Measurements from ENCODE around the gene UBR4. TPM values are rescaled to one million over a fixed set of nuclear protein-coding genes. Genes with fewer than 3 reads are reported as not detected.

UBR4 gene
- total RNA-seq, 2 experiments from 2014 or later: 117 to 125 TPM

GRCh38 chr1:19202396-19202795, 7.7 kb downstream of the UBR4 start:
- Mint-ChIP-seq H3K4me1 (ENCODE audit: low read depth) (peaks cover 39% of the 10 kb centered on the region), H3K36me3 (ENCODE audit: low read depth) (peaks cover 38% of the 10 kb centered on the region), H3K27me3 (ENCODE audit: low read depth) (no peaks in the 10 kb centered on the region), H3K27ac (no peak overlapping the region), H3K9me3 (ENCODE audit: insufficient read depth) (no peaks in the 10 kb centered on the region), H3K4me3 (no peak overlapping the region)
- ChIA-PET POLR2A (interaction anchor here (0.9 kb wide), 1 partner anchor 9 kb away, joined by 3 read pairs; no protein-coding TSS in a partner anchor), CTCF (interaction anchor here (1.3 kb wide), 1 partner anchor 154 kb away, joined by 3 read pairs; no protein-coding TSS in a partner anchor)
- DNase-seq (no peak), ATAC-seq (no peak)

GRCh38 chr1:19199969-19200604, 10.0 kb downstream of the UBR4 start:
- H3K27ac Mint-ChIP-seq: no peak overlapping the region
- ChIA-PET POLR2A (interaction anchor here (0.7 to 1.2 kb wide), 2 partner anchors 12 to 243 kb away, joined by 3 read pairs; no protein-coding TSS in a partner anchor), CTCF (interaction anchor here (1.3 kb wide), 1 partner anchor 20 kb away, joined by 10 read pairs; no protein-coding TSS in a partner anchor)
- H3K9me3 Mint-ChIP-seq (ENCODE audit: insufficient read depth): no peaks in the 10 kb centered on the region
- no peak overlapping the region for H3K4me3 Mint-ChIP-seq
- ATAC-seq (no peak), DNase-seq (no peak)
- H3K36me3 Mint-ChIP-seq (ENCODE audit: low read depth): peaks cover 48% of the 10 kb centered on the region
- H3K27me3 Mint-ChIP-seq (ENCODE audit: low read depth): no peaks in the 10 kb centered on the region
- H3K4me1 Mint-ChIP-seq (ENCODE audit: low read depth): peaks cover 23% of the 10 kb centered on the region

- no peaks in the 10 kb centered on the region for H3K27me3 Mint-ChIP-seq (ENCODE audit: low read depth)
- ATAC-seq (no peak), DNase-seq (no peak)
- POLR2A ChIA-PET: no interaction called here
- H3K27ac Mint-ChIP-seq: no peak overlapping the region
- no peaks in the 10 kb centered on the region for H3K9me3 Mint-ChIP-seq (ENCODE audit: insufficient read depth)
- peaks cover 16% of the 10 kb centered on the region for H3K4me1 Mint-ChIP-seq (ENCODE audit: low read depth)
- H3K4me3 Mint-ChIP-seq: no peak overlapping the region
- peaks cover 48% of the 10 kb centered on the region for H3K36me3 Mint-ChIP-seq (ENCODE audit: low read depth)
- CTCF ChIA-PET: interaction anchor here (1.3 to 2.0 kb wide), 2 partner anchors 9 to 20 kb away, joined by 7 to 10 read pairs; no protein-coding TSS in a partner anchor
Measured at GRCh38 chr1:19199329-19199968, 10.6 kb downstream of the UBR4 start.

- CTCF ChIA-PET: interaction anchor here (2.0 kb wide), 1 partner anchor 9 kb away, joined by 7 read pairs; no protein-coding TSS in a partner anchor
- Mint-ChIP-seq H3K27me3 (ENCODE audit: low read depth) (no peaks in the 10 kb centered on the region), H3K36me3 (ENCODE audit: low read depth) (peaks cover 48% of the 10 kb centered on the region), H3K4me1 (ENCODE audit: low read depth) (peaks cover 14% of the 10 kb centered on the region), H3K9me3 (ENCODE audit: insufficient read depth) (no peaks in the 10 kb centered on the region), H3K27ac (no peak overlapping the region), H3K4me3 (no peak overlapping the region)
- no peak for DNase-seq
- POLR2A ChIA-PET: no interaction called here
- no peak for ATAC-seq
Measured at GRCh38 chr1:19198820-19199219, 11.2 kb downstream of the UBR4 start.

- Mint-ChIP-seq H3K4me1 (ENCODE audit: low read depth) (peaks cover 11% of the 10 kb centered on the region), H3K27ac (no peak overlapping the region), H3K4me3 (no peak overlapping the region), H3K36me3 (ENCODE audit: low read depth) (peaks cover 53% of the 10 kb centered on the region), H3K9me3 (ENCODE audit: insufficient read depth) (no peaks in the 10 kb centered on the region), H3K27me3 (ENCODE audit: low read depth) (no peaks in the 10 kb centered on the region)
- ATAC-seq (no peak), DNase-seq (no peak)
- ChIA-PET CTCF (interaction anchor here (0.6 to 2.0 kb wide), 3 partner anchors 10 to 42 kb away, joined by 3 to 7 read pairs (median 3); no protein-coding TSS in a partner anchor), POLR2A (interaction anchor here (0.6 to 1.4 kb wide), 3 partner anchors 11 to 865 kb away, joined by 3 to 9 read pairs (median 3); no protein-coding TSS in a partner anchor)
Measured at GRCh38 chr1:19197845-19198244, 12.2 kb downstream of the UBR4 start.

- ChIA-PET CTCF (interaction anchor here (1.5 kb wide), 1 partner anchor 17 kb away, joined by 9 read pairs; no protein-coding TSS in a partner anchor), POLR2A (no interaction called here)
- Mint-ChIP-seq H3K36me3 (ENCODE audit: low read depth) (peaks cover 64% of the 10 kb centered on the region), H3K4me1 (ENCODE audit: low read depth) (no peaks in the 10 kb centered on the region), H3K27me3 (ENCODE audit: low read depth) (no peaks in the 10 kb centered on the region), H3K4me3 (no peak overlapping the region), H3K9me3 (ENCODE audit: insufficient read depth) (no peaks in the 10 kb centered on the region), H3K27ac (no peak overlapping the region)
- no peak for ATAC-seq
- no peak for DNase-seq
Measured at GRCh38 chr1:19196331-19196730, 13.7 kb downstream of the UBR4 start.

GRCh38 chr1:19193004-19193403, 17.1 kb downstream of the UBR4 start:
- Mint-ChIP-seq H3K27ac (no peak overlapping the region), H3K4me3 (no peak overlapping the region), H3K9me3 (ENCODE audit: insufficient read depth) (no peaks in the 10 kb centered on the region), H3K36me3 (ENCODE audit: low read depth) (peaks cover 62% of the 10 kb centered on the region), H3K27me3 (ENCODE audit: low read depth) (no peaks in the 10 kb centered on the region), H3K4me1 (ENCODE audit: low read depth) (no peaks in the 10 kb centered on the region)
- ATAC-seq (no peak), DNase-seq (no peak)
- POLR2A ChIA-PET: no interaction called here
- CTCF ChIA-PET: interaction anchor here (1.4 kb wide), 1 partner anchor 13 kb away, joined by 3 read pairs; no protein-coding TSS in a partner anchor

GRCh38 chr1:19191811-19192210, 18.3 kb downstream of the UBR4 start:
- ChIA-PET CTCF (no interaction called here), POLR2A (no interaction called here)
- peaks cover 59% of the 10 kb centered on the region for H3K36me3 Mint-ChIP-seq (ENCODE audit: low read depth)
- no peak overlapping the region for H3K27ac Mint-ChIP-seq
- no peak overlapping the region for H3K4me3 Mint-ChIP-seq
- ATAC-seq: no peak
- no peak for DNase-seq
- H3K27me3 Mint-ChIP-seq (ENCODE audit: low read depth): no peaks in the 10 kb centered on the region
- H3K4me1 Mint-ChIP-seq (ENCODE audit: low read depth): no peaks in the 10 kb centered on the region
- H3K9me3 Mint-ChIP-seq (ENCODE audit: insufficient read depth): no peaks in the 10 kb centered on the region

- ChIA-PET POLR2A (interaction anchor here (0.6 kb wide), 1 partner anchor 19 kb away, joined by 3 read pairs; no protein-coding TSS in a partner anchor), CTCF (interaction anchor here (1.3 kb wide), 1 partner anchor 11 kb away, joined by 3 read pairs; no protein-coding TSS in a partner anchor)
- Mint-ChIP-seq H3K4me1 (ENCODE audit: low read depth) (peaks cover 8% of the 10 kb centered on the region), H3K36me3 (ENCODE audit: low read depth) (peaks cover 59% of the 10 kb centered on the region), H3K9me3 (ENCODE audit: insufficient read depth) (no peaks in the 10 kb centered on the region), H3K27me3 (ENCODE audit: low read depth) (no peaks in the 10 kb centered on the region), H3K4me3 (no peak overlapping the region), H3K27ac (no peak overlapping the region)
- DNase-seq (no peak), ATAC-seq (no peak)
Measured at GRCh38 chr1:19190468-19190867, 19.6 kb downstream of the UBR4 start.

- H3K27me3 Mint-ChIP-seq (ENCODE audit: low read depth): no peaks in the 10 kb centered on the region
- no peak overlapping the region for H3K4me3 Mint-ChIP-seq
- ChIA-PET CTCF (no interaction called here), POLR2A (interaction anchor here (0.7 kb wide), 1 partner anchor 38 kb away, joined by 3 read pairs; no protein-coding TSS in a partner anchor)
- no peak overlapping the region for H3K27ac Mint-ChIP-seq
- DNase-seq (no peak), ATAC-seq (no peak)
- peaks cover 8% of the 10 kb centered on the region for H3K4me1 Mint-ChIP-seq (ENCODE audit: low read depth)
- peaks cover 64% of the 10 kb centered on the region for H3K36me3 Mint-ChIP-seq (ENCODE audit: low read depth)
- no peaks in the 10 kb centered on the region for H3K9me3 Mint-ChIP-seq (ENCODE audit: insufficient read depth)
Measured at GRCh38 chr1:19189270-19189669, 20.8 kb downstream of the UBR4 start.

- DNase-seq (no peak), ATAC-seq (no peak)
- CTCF ChIA-PET: no interaction called here
- Mint-ChIP-seq H3K4me1 (ENCODE audit: low read depth) (peaks cover 8% of the 10 kb centered on the region), H3K27ac (no peak overlapping the region), H3K36me3 (ENCODE audit: low read depth) (peaks cover 64% of the 10 kb centered on the region), H3K4me3 (no peak overlapping the region), H3K27me3 (ENCODE audit: low read depth) (no peaks in the 10 kb centered on the region), H3K9me3 (ENCODE audit: insufficient read depth) (no peaks in the 10 kb centered on the region)
- POLR2A ChIA-PET: interaction anchor here (1.6 kb wide), 1 partner anchor 13 kb away, joined by 3 read pairs; no protein-coding TSS in a partner anchor
Measured at GRCh38 chr1:19187852-19188251, 22.2 kb downstream of the UBR4 start.

GRCh38 chr1:19186001-19186400, 24.1 kb downstream of the UBR4 start:
- H3K36me3 Mint-ChIP-seq (ENCODE audit: low read depth): peaks cover 65% of the 10 kb centered on the region
- H3K27ac Mint-ChIP-seq: no peak overlapping the region
- CTCF ChIA-PET: interaction anchor here (1.3 kb wide), 1 partner anchor 55 kb away, joined by 3 read pairs; no protein-coding TSS in a partner anchor
- H3K27me3 Mint-ChIP-seq (ENCODE audit: low read depth): no peaks in the 10 kb centered on the region
- H3K9me3 Mint-ChIP-seq (ENCODE audit: insufficient read depth): no peaks in the 10 kb centered on the region
- peaks cover 11% of the 10 kb centered on the region for H3K4me1 Mint-ChIP-seq (ENCODE audit: low read depth)
- POLR2A ChIA-PET: no interaction called here
- ATAC-seq: no peak
- no peak for DNase-seq
- no peak overlapping the region for H3K4me3 Mint-ChIP-seq

Data from activated CD8-positive, alpha-beta T cell treated with anti-CD3 and anti-CD28 coated beads, Interleukin-2, amount 10 ng/mL, durations not matched to agents 7 days and 5 days (primary cell).